Tibial nerve (tissue), 3 donors: ENCODE data around the gene PSME3.

Experiments
- EP300 ChIP-seq, 2 donors: sonication (generic); formaldehyde crosslinking; IDR thresholded peaks; one replicate each; pipeline ENCODE4 v1.6.1; 2017; ENCODE audit warnings: antibody characterized with exemption in 2 of 2, mild to moderate bottlenecking in 1 of 2
- POLR2A ChIP-seq, 2 donors: fragments of 450-650 bp; IDR thresholded peaks; one replicate each; pipeline ENCODE4 v1.6.1; 2017; ENCODE audit warnings: antibody characterized with exemption in 2 of 2, mild to moderate bottlenecking in 2 of 2, moderate library complexity in 2 of 2

GRCh38 chr17:42873315-42873714 is 40.1 kb downstream of the PSME3 start:
- TF ChIP-seq POLR2A (IDR thresholded peaks at IDR 0.05) (no peak), EP300 (IDR thresholded peaks at IDR 0.05) (no peak)
